HepG2 (cell line): ENCODE data around the gene TFE3. TPM values are rescaled to one million over a fixed set of nuclear protein-coding genes. Genes with fewer than 3 reads are reported as not detected.

Source experiments
- ATAC-seq: fragments of 200-7000 bp; cut with Tn5 transposase; 3 replicates; pipeline ENCODE4 v1.9.1; 2020; ENCODE audit warnings: mild to moderate bottlenecking, moderate library complexity
- BruUV-seq: library from RNA; stranded (reverse); fragments of 400-500 nt; replicated peaks from 2 replicates; lab custom pipeline; 2021; lab: Mats Ljungman, UMichigan
- CTCF ChIA-PET: fragments of 300-600 bp; formaldehyde crosslinking; extraction: SDS; loops from one replicate; lab custom pipeline; 2021; ENCODE audit warnings: low total read pairs, inconsistent platforms, low intra/inter-chr PET ratio; lab: Yijun Ruan, JAX
- POLR2A ChIA-PET: fragments of 350-600 bp; sonication (Branson Sonifier 250); formaldehyde crosslinking; loops from one replicate; lab custom pipeline; 2020; ENCODE audit warnings: antibody characterized with exemption, inconsistent platforms; lab: Yijun Ruan, JAX
- DNase-seq: peaks from one replicate; pipeline ENCODE4 v3.0.0-alpha.2; 2015; ENCODE audit warnings: low spot score
- FAIRE-seq: peaks from 3 replicates; lab custom pipeline; 2011; peaks lifted over from hg19 to GRCh38; lab: Jason Lieb, UNC
- H2AFZ ChIP-seq: one replicate; pipeline ENCODE4 v1.6.1; 2011; ENCODE audit warnings: low read length, inconsistent platforms
- H3K27ac ChIP-seq: fragments of 300-600 bp; 3 replicates; pipeline ENCODE4 v1.8.0; 2011; ENCODE audit warnings: mixed run types, mild to moderate bottlenecking, mixed read lengths, low read length, inconsistent platforms; ENCODE audit not compliant: insufficient read depth; ENCODE audit errors: extremely low read length
- H3K27me3 ChIP-seq, 2 experiments: fragments of 200-600 bp in 1 of 2; 2 replicates in 1 of 2; 3 replicates in 1 of 2; pipeline versions ENCODE4 v1.6.0 to v1.8.0; 2011; ENCODE audit warnings: low read length in 2 of 2, mild to moderate bottlenecking in 2 of 2, moderate library complexity in 2 of 2, inconsistent platforms in 1 of 2; ENCODE audit not compliant: insufficient read depth in 2 of 2, control insufficient read depth in 1 of 2
- H3K36me3 ChIP-seq, 2 experiments: fragments of 200-600 bp in 1 of 2; replicated peaks in 1 of 2; 2 replicates in 1 of 2; 3 replicates in 1 of 2; pipeline versions ENCODE4 v1.5.1 to v1.8.0; 2011; ENCODE audit warnings: low read length in 2 of 2, inconsistent platforms in 1 of 2; ENCODE audit not compliant: insufficient read depth in 2 of 2, control insufficient read depth in 1 of 2
- H3K4me1 ChIP-seq: 2 replicates; pipeline ENCODE4 v1.5.1; 2012; ENCODE audit warnings: low read length, inconsistent platforms; ENCODE audit not compliant: insufficient read depth
- H3K4me2 ChIP-seq: 2 replicates; pipeline ENCODE4 v1.6.0; 2011; ENCODE audit warnings: low read depth, low read length, inconsistent platforms
- H3K4me3 ChIP-seq, 3 experiments: fragments of 200-600 bp in 1 of 3; sonication (generic), shearing (Covaris generic) in 1 of 3; replicated peaks in 1 of 3; 2 replicates each; pipeline ENCODE4 v1.5.1; 2011 to 2016; ENCODE audit warnings: low read length in 3 of 3, inconsistent platforms in 2 of 3, low read depth in 2 of 3, mild to moderate bottlenecking in 2 of 3, control low read depth in 1 of 3, mixed read lengths in 1 of 3; ENCODE audit not compliant: insufficient read depth in 1 of 3
- H3K79me2 ChIP-seq: one replicate; pipeline ENCODE4 v1.6.1; 2011; ENCODE audit warnings: low read length, inconsistent platforms; ENCODE audit not compliant: insufficient read depth
- H3K9ac ChIP-seq: 2 replicates; pipeline ENCODE4 v1.6.0; 2011; ENCODE audit warnings: mild to moderate bottlenecking, low read depth, low read length, inconsistent platforms; ENCODE audit not compliant: insufficient read depth
- H3K9me3 ChIP-seq: 2 replicates; pipeline ENCODE4 v1.5.1; 2012; ENCODE audit warnings: mild to moderate bottlenecking, low read length
- H4K20me1 ChIP-seq: 2 replicates; pipeline ENCODE4 v1.6.0; 2011; ENCODE audit warnings: inconsistent platforms, mild to moderate bottlenecking, low read length, moderate library complexity; ENCODE audit not compliant: insufficient read depth
- GFI1 ChIP-seq: sonication (generic); formaldehyde crosslinking; IDR thresholded peaks from 2 replicates; pipeline ENCODE4 v1.5.0; 2020; ENCODE audit warnings: missing genetic modification reagents, mild to moderate bottlenecking, borderline replicate concordance
- HNF1A ChIP-seq, 2 experiments: sonication (generic) in 1 of 2; formaldehyde crosslinking in 1 of 2; IDR thresholded peaks; 2 replicates each; pipeline versions ENCODE4 v1.4.0 to v1.6.1; 2016 to 2020; ENCODE audit warnings: borderline replicate concordance in 1 of 2, low read depth in 1 of 2, mild to moderate bottlenecking in 1 of 2, missing genetic modification reagents in 1 of 2
- HNF1B ChIP-seq: sonication (generic); formaldehyde crosslinking; IDR thresholded peaks from 2 replicates; pipeline ENCODE4 v1.5.1; 2020; ENCODE audit warnings: mild to moderate bottlenecking, moderate library complexity, missing genetic modification reagents
- IKZF1 ChIP-seq: fragments of 450-650 bp; IDR thresholded peaks from 2 replicates; pipeline ENCODE4 v1.7.1; 2016
- NR2C2 ChIP-seq: sonication (generic); formaldehyde crosslinking; IDR thresholded peaks from 2 replicates; pipeline ENCODE4 v1.4.0; 2020; ENCODE audit warnings: missing genetic modification reagents, mild to moderate bottlenecking, moderate library complexity, borderline replicate concordance
- RAD51 ChIP-seq: fragments of 450-650 bp; IDR thresholded peaks from 2 replicates; pipeline ENCODE4 v1.6.1; 2016; ENCODE audit warnings: borderline replicate concordance
- SAP130 ChIP-seq: IDR thresholded peaks from 2 replicates; pipeline ENCODE4 v1.6.1; 2016; ENCODE audit warnings: low read depth
- SNRNP70 ChIP-seq: fragments of 200-400 bp; formaldehyde crosslinking; IDR thresholded peaks from 2 replicates; pipeline ENCODE4 v1.6.1; 2017; ENCODE audit warnings: mild to moderate bottlenecking, low read depth, low read length, moderate library complexity
- TARDBP ChIP-seq: sonication (generic); formaldehyde crosslinking; IDR thresholded peaks from 2 replicates; pipeline ENCODE4 v1.8.0; 2022; ENCODE audit warnings: mild to moderate bottlenecking, missing genetic modification reagents
- TRIM24 ChIP-seq: sonication (generic); formaldehyde crosslinking; IDR thresholded peaks from 2 replicates; pipeline ENCODE4 v1.8.0; 2022; ENCODE audit warnings: mild to moderate bottlenecking, missing genetic modification reagents
- ZFP82 ChIP-seq: sonication (generic); formaldehyde crosslinking; IDR thresholded peaks from 2 replicates; pipeline ENCODE4 v1.5.1; 2020; ENCODE audit warnings: mild to moderate bottlenecking, missing genetic modification reagents, borderline replicate concordance
- ZNF34 ChIP-seq: sonication (generic); formaldehyde crosslinking; IDR thresholded peaks from 2 replicates; pipeline ENCODE4 v1.4.0; 2020; ENCODE audit warnings: mild to moderate bottlenecking, missing genetic modification reagents, borderline replicate concordance
- WGBS: methylation state at CpG from one replicate; pipeline ENCODE4 v1.1.6; 2017; ENCODE audit warnings: low lambda C conversion rate; 5-methylcytosine and 5-hydroxymethylcytosine counted together
- in situ Hi-C: cut with HindIII; loops from 2 replicates; pipeline ENCODE4 v1.10.0; 2017; ENCODE audit warnings: low pct_unique_long_range_greater_than_20kb; ENCODE audit not compliant: extremely low pct_ligation_motif_present
- intact Hi-C: fragments of 100-400 bp; cut with micrococcal nuclease; formaldehyde crosslinking; loops from one replicate; pipeline ENCODE4 v1.10.0; 2022; ENCODE audit not compliant: unreplicated experiment
- polyA plus RNA-seq, 8 experiments: library from polyadenylated mRNA; depleted of rRNA in 3 of 8; stranded (reverse) in 7 of 8; unstranded in 1 of 8; fragments of >200 nt; fragmentation: Illumina TruSeq in 4 of 8; extraction: Trizol in 4 of 8; gene quantifications; 2 replicates each; pipeline versions ENCODE4 v1.2.1 to v1.2.3, GENCODE V29; 2011 to 2016; ENCODE audit warnings: low read depth in 4 of 8, missing spikeins in 1 of 8, mixed read lengths in 1 of 8; ENCODE audit not compliant: insufficient read depth in 1 of 8
- total RNA-seq, 5 experiments: library from RNA; depleted of rRNA; stranded (reverse); fragments of >200 nt; fragmentation: Illumina TruSeq; extraction: Trizol; gene quantifications; 2 replicates each; pipeline ENCODE4 v1.2.3, GENCODE V29; 2016; ENCODE audit warnings: low read depth in 1 of 5

TFE3 gene
- total and polyA plus RNA-seq, 2 of the 13 experiments (the other 11 are each of a cell fraction or from before 2014, with no cell fraction given): 8.3 to 12.3 TPM

GRCh38 chrX:49054073-49054762 is 11.1 kb upstream of the TFE3 start:
- Histone ChIP-seq H3K4me3 (peak overlapping the region in 2 of 3 experiments; percentile 66; a peak in 5 of 6 replicates), H3K79me2 (peaks cover 2% of the 10 kb centered on the region), H2AFZ (no peak overlapping the region), H3K9me3 (no peaks in the 10 kb centered on the region), H3K36me3 (no peaks in the 10 kb centered on the region; a peak in 1 of 5 replicates), H4K20me1 (no peaks in the 10 kb centered on the region), H3K27me3 (no peaks in the 10 kb centered on the region), H3K9ac (peak overlapping the region; percentile 71), H3K4me1 (peaks cover 29% of the 10 kb centered on the region), H3K27ac (peak overlapping the region; percentile 33), H3K4me2 (peak overlapping the region; percentile 72)
- FAIRE-seq: peak; percentile 15
- peak; percentile 27; the same call in 2 of the 3 replicates for ATAC-seq
- BruUV-seq: no TSS peak
- ChIA-PET CTCF (no interaction called here), POLR2A (interaction anchor here (1.3 kb wide), 1 partner anchor 11 kb away, joined by 20 read pairs; the partner anchor contains the start of gene TFE3)
- TF ChIP-seq NR2C2 (CRISPR knock-in tag) (peak; percentile 35; the same call in 1 of the 2 replicates), TARDBP (CRISPR knock-in tag) (0 out of 2 replicates have a peak, but pooled peaks have one; percentile 28), SAP130 (CRISPR knock-in tag) (no peak), HNF1B (CRISPR knock-in tag) (no peak), ZNF34 (CRISPR knock-in tag) (no peak), ZFP82 (CRISPR knock-in tag) (no peak), HNF1A (IDR thresholded peaks at IDR 0.05; ENCODE audit: low read depth) (no peak), HNF1A (CRISPR knock-in tag; IDR thresholded peaks at IDR 0.05; ENCODE audit: borderline replicate concordance) (no peak), IKZF1 (no peak), RAD51 (no peak), TRIM24 (CRISPR knock-in tag) (no peak), GFI1 (CRISPR knock-in tag) (no peak), SNRNP70 (no peak)
- intact Hi-C loops: no loop called here
- no peak for DNase-seq
- in situ Hi-C loops: no loop called here
- WGBS: 60% methylated on average over 5 of the region's 5 CpGs
